Measurements from ENCODE around the gene TGM4.

GRCh38 chr3:44883213-44883955 is 9.0 kb downstream of the TGM4 start:
- TF ChIP-seq CTCF (IDR thresholded peaks at IDR 0.05) (no peak), POLR2A (IDR thresholded peaks at IDR 0.05) (no peak)

Measured in uterus (tissue), 2 donors.